Measurements from ENCODE around the gene IFT122.
"Not testable (repeated sequence)": the region's sequence is repeated elsewhere in the genome, so short reads cannot be mapped to it uniquely, and the experiment has no call there.

IFT122 gene, protein sequence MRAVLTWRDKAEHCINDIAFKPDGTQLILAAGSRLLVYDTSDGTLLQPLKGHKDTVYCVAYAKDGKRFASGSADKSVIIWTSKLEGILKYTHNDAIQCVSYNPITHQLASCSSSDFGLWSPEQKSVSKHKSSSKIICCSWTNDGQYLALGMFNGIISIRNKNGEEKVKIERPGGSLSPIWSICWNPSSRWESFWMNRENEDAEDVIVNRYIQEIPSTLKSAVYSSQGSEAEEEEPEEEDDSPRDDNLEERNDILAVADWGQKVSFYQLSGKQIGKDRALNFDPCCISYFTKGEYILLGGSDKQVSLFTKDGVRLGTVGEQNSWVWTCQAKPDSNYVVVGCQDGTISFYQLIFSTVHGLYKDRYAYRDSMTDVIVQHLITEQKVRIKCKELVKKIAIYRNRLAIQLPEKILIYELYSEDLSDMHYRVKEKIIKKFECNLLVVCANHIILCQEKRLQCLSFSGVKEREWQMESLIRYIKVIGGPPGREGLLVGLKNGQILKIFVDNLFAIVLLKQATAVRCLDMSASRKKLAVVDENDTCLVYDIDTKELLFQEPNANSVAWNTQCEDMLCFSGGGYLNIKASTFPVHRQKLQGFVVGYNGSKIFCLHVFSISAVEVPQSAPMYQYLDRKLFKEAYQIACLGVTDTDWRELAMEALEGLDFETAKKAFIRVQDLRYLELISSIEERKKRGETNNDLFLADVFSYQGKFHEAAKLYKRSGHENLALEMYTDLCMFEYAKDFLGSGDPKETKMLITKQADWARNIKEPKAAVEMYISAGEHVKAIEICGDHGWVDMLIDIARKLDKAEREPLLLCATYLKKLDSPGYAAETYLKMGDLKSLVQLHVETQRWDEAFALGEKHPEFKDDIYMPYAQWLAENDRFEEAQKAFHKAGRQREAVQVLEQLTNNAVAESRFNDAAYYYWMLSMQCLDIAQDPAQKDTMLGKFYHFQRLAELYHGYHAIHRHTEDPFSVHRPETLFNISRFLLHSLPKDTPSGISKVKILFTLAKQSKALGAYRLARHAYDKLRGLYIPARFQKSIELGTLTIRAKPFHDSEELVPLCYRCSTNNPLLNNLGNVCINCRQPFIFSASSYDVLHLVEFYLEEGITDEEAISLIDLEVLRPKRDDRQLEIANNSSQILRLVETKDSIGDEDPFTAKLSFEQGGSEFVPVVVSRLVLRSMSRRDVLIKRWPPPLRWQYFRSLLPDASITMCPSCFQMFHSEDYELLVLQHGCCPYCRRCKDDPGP

DNA sequence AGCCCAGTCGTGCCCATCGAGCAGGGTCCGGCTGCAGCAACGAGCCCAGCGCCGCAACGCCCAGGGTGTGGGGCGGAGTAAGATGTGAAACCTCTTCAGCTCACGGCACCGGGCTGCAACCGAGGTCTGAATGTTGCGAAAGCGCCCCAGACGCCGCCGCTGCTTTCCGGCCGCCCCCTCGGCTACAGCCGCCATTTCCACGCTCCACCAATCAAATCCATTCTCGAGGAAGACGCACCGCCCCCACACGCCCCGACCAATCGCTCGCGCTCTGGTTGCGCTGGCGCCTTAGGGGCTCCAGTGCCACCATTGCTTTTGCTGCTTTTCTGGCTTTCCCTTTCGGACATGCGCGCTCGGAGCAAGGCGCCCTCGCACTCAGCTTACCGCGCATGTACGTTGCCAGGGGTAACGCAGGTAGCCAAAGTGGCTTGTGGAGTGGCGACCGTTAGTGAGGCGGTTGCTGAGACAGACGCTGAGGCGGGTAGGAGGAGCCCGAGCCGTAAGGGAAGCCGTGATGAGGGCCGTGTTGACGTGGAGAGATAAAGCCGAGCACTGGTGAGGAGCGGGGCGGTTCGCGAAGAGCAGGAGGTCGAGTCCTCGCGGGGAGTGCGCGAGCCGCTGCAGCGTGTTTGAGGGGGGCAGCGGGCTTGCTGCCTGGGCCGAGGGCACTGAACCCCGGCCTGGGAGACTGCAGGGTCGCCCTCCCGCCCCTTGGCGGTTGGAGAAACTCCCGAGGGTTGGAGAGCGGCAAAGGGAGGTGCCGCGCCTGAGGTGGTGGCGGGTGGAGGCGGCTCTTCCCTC lies at the start of gene IFT122, which contains the start of gene MBD4:
Gene IFT122, plus strand, starts transcription at position 408 of the 801 bp plus-strand sequence. Its CDS starts 107 bp downstream, at position 515.
Gene MBD4, minus strand, starts transcription at position 132 of the 801 bp plus-strand sequence. Its CDS starts 115 bp downstream, at position 17.
- peak; percentile 97 to 98 for DNase-seq (ENCODE audit: low read depth in 1 of 2, low spot score in 1 of 2)

DNA sequence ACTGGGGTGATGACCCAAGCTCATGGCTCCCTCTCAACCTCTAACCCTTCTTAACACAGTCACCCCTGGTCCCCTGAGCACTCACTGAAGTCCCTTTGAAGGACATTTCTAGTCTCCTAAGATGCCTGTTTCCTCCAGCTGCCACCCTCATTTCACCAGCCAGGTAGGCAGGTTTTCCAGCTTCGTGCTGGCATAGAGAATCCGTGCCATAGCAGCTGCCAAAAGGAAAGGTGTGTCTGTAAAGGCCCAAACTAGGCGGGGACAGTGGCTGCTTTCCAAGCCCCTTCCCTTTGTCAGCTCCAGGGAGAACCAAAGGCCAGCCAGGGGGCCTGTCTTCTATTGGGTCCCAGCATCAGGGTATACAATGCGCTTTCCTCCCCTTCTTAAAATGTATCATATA lies 48.4 kb upstream of the IFT122 start:
- DNase-seq (ENCODE audit: low read depth in 1 of 2, low spot score in 1 of 2): not testable (repeated sequence)

GRCh38 chr3:129392106-129392887 lies 47.7 kb upstream of the IFT122 start:
- not testable (repeated sequence) for DNase-seq (ENCODE audit: low read depth in 1 of 2, low spot score in 1 of 2)

- DNase-seq (ENCODE audit: low read depth in 1 of 2, low spot score in 1 of 2): no peak
Observed at GRCh38 chr3:129393271-129393670, 46.8 kb upstream of the IFT122 start.

DNA sequence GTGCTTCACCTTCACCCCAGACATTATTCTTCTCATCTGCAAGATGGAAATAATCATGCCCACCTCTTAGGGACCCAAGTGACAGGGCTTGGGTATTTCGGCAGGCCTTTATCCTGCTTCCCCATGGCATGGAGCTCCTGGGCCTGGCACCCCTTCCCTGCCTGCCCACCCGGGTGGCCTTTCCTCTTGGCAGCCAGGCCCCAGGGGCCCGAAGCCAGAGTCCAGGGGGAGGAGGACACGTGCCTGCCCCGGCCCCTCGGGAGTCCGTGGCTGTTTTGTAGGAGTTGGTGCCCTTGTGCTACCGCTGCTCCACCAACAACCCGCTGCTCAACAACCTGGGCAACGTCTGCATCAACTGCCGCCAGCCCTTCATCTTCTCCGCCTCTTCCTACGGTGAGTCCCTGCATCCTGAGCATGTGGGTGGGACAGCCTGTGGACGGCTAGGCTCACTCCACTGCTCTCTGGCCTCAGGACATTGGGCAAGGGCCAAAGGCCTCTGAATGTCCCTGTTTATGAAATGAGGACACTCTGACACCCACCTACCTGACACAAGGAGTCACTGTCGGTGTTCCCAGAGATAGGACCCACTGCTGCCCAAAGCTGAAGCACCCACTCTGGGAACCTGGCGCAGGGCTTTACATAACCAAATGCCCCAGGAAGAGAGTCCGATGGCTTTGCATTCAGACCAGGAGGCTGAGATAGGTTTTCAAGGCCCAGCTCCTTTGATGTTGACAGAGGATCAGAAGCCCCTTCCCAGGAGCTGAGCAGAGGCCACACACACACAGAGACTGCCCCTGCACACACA lies 46.1 kb upstream of the IFT122 start:
- DNase-seq (ENCODE audit: low read depth in 1 of 2, low spot score in 1 of 2): not testable (repeated sequence)

DNA sequence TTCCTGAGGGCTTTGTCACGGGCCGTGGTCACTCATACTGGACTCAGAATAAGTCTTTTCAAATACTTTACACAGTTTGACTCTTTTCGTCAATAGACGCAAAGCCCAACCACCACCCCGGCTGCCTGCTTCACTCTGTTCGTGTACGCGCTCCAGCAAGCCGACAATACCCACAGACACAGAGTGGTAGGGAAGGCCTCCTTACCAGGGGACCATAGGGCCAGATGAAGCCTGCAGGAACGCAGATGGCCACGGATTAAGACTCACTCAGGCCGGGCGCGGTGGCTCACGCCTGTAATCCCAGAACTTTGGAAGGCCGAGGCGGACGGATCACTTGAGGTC lies 41.2 kb upstream of the IFT122 start:
- no peak for DNase-seq (ENCODE audit: low read depth in 1 of 2, low spot score in 1 of 2)

DNA sequence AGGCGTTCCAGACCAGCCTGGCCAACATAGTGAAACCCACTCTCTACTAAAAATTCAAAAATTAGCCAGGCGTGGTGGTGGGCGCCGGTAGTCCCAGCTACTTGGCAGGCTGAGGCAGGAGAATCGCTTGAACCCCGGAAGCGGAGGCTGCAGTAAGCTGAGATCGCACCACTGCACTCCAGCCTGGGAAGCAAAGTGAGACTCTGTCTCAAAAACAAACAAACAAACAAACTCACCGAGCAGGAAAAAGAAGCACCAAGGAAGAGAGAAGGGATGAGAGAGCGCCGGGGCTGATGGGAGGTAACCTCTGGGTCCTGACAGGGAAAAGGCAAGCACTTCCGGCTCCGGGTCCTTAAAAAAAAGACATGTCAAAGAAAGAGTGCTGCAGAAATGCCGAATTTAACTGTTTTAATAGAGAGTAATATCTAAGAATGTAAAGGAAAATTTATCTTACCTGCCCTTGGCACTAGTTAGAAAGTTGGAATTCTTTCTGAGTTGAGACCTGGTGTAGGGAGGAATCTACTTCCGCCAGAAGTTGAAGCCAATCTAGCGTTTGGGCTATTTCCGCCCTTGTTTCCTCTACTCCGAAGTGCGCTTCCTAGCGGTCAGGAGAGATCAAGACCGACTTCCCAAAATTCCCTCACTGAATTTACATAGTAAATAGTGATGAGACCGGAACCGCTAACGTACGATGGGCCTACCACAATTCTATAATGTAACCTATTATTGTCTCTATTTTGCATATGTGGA lies 40.7 kb upstream of the IFT122 start:
- peak; percentile 28 to 77 for DNase-seq (ENCODE audit: low read depth in 1 of 2, low spot score in 1 of 2)

DNA sequence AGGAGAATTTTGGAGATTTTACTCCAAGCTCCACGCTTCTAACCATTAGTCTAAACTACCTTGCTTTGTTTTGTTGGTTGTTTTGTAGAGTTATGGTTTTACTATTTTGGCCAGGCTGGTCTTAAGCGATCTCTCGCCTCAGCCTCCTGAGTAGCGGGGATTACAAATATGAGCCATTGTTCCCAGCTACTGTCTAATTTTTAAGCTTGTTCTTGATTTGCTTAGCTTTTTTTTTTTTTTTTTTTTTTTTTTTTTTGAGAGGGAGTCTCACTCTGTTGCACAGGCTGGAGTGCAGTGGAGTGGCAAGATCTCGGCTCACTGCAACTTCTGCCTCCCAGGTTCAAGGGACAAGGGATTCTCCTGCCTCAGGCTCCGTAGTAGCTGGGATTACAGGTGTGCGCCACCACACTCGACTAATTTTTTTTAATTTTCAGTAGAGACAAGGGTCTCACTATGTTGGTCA lies 40.1 kb upstream of the IFT122 start:
- DNase-seq (ENCODE audit: low read depth in 1 of 2, low spot score in 1 of 2): no peak

- DNase-seq (ENCODE audit: low read depth in 1 of 2, low spot score in 1 of 2): no peak
Observed at GRCh38 chr3:129402210-129402609, 37.8 kb upstream of the IFT122 start.

DNA sequence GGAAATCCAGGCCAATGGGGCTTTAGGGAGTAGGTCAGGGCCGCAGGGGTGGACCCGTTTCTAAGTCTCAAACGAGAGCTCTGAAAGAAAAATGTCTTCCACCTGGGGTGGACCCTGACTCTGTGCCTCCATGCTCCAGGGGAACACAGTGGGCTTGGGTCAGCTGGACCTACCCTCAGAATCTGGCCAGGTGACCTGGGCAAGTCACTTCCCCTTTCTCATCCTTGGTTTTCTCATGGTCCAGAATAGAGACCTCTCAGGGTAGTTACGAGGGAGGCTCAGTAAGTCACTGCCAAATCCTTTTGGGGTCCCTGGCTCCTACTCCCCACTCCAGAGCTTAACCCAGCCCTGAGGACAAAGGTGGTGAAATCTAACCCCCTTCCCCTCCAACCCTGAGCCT lies 37.4 kb upstream of the IFT122 start:
- DNase-seq (ENCODE audit: low read depth in 1 of 2, low spot score in 1 of 2): no peak

DNA sequence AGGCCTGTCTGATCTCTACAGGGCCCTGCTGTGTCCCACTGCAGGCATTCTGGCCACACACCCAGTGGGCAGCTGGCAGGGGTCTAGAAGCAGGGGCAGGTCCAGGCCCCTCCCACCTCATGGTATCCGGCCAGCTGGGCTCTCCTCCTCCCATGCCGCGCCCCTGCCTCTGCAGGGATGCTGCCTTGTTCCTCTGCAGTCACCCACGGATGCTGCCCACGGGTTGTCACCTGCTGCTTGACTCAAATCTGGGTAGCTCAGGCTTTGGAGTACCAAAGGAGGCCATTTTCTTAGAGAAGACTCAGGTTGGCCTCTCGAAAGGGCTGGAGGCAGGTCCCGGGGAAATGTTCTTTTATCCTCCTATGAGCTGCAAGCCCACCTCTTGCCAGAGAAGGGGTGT lies 36.6 kb upstream of the IFT122 start:
- no peak for DNase-seq (ENCODE audit: low read depth in 1 of 2, low spot score in 1 of 2)

DNA sequence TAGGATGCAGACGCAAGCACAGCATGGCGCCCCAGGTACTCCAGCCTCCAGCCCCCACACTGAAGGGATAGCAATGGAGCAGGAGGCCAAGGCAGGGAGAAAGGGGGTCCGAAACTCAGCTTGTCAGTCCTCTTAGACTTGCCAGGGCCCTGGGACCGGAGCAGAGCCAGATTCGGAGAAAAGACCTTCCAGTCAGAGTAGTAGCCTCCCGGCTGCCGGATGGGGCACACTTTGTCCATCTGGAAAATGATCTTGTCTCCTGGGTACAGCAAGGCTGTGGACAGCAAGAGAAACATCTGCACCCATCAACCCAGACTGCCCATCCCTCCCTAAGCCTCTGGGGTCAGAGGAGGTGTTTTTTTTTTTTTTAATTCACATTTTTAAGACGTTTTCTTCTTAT lies 35.9 kb upstream of the IFT122 start:
- no peak for DNase-seq (ENCODE audit: low read depth in 1 of 2, low spot score in 1 of 2)

- no peak for DNase-seq (ENCODE audit: low read depth in 1 of 2, low spot score in 1 of 2)
Observed at GRCh38 chr3:129404610-129405009, 35.4 kb upstream of the IFT122 start.

- no peak for DNase-seq (ENCODE audit: low read depth in 1 of 2, low spot score in 1 of 2)
Observed at GRCh38 chr3:129409541-129409940, 30.5 kb upstream of the IFT122 start.

DNA sequence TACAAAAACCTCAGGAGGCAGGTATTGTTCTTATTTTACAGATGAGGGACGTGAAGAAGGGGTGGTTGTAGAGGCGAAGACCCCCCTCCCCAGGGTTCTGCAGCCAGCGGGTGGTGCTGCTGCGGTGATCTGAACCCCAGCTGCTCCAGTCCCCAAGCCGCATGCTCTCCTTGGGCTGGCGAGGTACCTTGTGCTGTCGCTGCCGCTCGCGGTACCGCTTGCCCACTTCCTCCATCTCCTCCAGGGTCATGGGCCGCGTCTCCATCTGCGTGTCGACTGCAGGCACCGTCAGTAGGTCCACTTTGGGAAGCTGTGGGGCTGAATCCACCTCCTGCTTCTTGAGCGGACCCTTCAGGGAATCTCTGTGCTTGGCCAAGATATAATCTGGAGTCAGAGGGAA lies 29.1 kb upstream of the IFT122 start:
- no peak for DNase-seq (ENCODE audit: low read depth in 1 of 2, low spot score in 1 of 2)

DNA sequence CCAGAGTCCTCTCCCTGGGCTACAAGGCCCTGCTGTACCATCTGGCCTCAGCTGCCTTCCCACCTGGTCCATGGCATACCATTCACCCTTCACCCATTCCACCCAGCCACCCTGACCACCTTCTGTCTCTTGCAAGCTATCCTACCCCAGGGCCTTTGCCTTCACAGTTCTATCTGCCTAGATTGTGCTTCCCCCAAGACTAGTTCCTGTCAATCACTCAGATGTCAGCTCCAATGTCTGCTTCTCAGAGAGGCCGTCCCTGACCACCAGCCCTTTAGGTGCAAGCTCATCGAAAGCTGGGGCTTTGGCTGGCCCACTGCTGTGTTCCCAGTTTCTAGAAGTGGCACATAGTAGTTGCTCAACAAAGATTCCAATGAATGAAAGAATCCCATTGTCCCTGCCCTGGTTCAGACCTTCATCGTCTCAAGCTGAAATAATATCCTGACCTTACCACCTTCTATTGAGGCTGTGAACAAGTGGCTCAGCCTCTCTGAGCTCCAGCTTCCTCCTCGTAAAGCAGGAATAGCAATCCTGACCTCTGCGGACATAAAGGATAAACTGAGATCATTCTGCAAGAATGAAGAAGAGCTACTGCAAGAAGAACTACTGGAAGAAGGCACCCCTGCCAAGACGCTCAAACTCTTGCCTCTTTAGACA lies 27.4 kb upstream of the IFT122 start:
- no peak for DNase-seq (ENCODE audit: low read depth in 1 of 2, low spot score in 1 of 2)

- DNase-seq (ENCODE audit: low read depth in 1 of 2, low spot score in 1 of 2): not testable (repeated sequence)
Observed at GRCh38 chr3:129413238-129413637, 26.8 kb upstream of the IFT122 start.
